ENCODE results near the gene MMP7.
"Not testable (repeated sequence)": the region's sequence is repeated elsewhere in the genome, so short reads cannot be mapped to it uniquely, and the experiment has no call there.

GRCh38 chr11:102502831-102503230, 27.7 kb downstream of the MMP7 start:
- not testable (repeated sequence) for TF ChIP-seq EZH2 (IDR thresholded peaks at IDR 0.05); POLR2AphosphoS5 (IDR thresholded peaks at IDR 0.05; ENCODE audit: borderline replicate concordance, low read depth, low read length)
